Gastroesophageal sphincter (tissue), 3 donors: ENCODE data around the gene CXCL6.

Source experiments
- EP300 ChIP-seq: sonication (generic); formaldehyde crosslinking; IDR thresholded peaks from one replicate; pipeline ENCODE4 v1.6.1; 2017; ENCODE audit warnings: antibody characterized with exemption, mild to moderate bottlenecking
- POLR2A ChIP-seq, 2 donors: fragments of 450-650 bp; IDR thresholded peaks; one replicate each; pipeline ENCODE4 v1.6.1; 2017; ENCODE audit warnings: antibody characterized with exemption in 2 of 2, mild to moderate bottlenecking in 2 of 2, moderate library complexity in 1 of 2
- POLR2AphosphoS5 ChIP-seq: sonication (generic); formaldehyde crosslinking; IDR thresholded peaks from one replicate; pipeline ENCODE4 v1.6.1; 2017; ENCODE audit warnings: antibody characterized with exemption
- TF ChIP-seq, protein P1 (sequence below), 4 experiments: fragments of 200-600 bp in 2 of 4; fragments of 450-650 bp in 2 of 4; sonication (generic) in 1 of 4; IDR thresholded peaks; one replicate each; pipeline ENCODE4 v1.5.1; 2017 to 2019; ENCODE audit warnings: antibody characterized with exemption in 4 of 4, mild to moderate bottlenecking in 2 of 4, moderate library complexity in 2 of 4

DNA sequence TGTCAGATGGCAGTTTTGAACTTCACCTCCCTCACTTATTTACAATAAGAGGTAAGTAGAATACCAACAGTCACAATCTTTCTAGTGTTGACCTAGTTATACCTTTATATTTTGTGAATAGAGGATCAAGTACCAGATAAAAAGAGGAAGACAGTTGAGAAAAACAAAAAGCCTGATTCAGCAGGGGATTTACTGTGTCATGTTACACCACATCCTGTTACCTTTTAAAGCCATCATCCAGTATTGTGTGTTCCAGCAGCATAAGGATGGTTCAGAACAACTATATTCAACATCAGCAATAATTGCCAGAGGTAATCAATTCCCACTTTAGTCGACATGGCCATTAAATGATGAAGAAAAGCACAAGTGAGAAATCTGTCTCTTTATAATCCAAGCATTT lies 21.3 kb upstream of the CXCL6 start:
- TF ChIP-seq EP300 (no peak), POLR2A (IDR thresholded peaks at IDR 0.05) (no peak), POLR2AphosphoS5 (no peak)
- TF ChIP-seq, protein P1, sequence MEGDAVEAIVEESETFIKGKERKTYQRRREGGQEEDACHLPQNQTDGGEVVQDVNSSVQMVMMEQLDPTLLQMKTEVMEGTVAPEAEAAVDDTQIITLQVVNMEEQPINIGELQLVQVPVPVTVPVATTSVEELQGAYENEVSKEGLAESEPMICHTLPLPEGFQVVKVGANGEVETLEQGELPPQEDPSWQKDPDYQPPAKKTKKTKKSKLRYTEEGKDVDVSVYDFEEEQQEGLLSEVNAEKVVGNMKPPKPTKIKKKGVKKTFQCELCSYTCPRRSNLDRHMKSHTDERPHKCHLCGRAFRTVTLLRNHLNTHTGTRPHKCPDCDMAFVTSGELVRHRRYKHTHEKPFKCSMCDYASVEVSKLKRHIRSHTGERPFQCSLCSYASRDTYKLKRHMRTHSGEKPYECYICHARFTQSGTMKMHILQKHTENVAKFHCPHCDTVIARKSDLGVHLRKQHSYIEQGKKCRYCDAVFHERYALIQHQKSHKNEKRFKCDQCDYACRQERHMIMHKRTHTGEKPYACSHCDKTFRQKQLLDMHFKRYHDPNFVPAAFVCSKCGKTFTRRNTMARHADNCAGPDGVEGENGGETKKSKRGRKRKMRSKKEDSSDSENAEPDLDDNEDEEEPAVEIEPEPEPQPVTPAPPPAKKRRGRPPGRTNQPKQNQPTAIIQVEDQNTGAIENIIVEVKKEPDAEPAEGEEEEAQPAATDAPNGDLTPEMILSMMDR (IDR thresholded peaks at IDR 0.05) = no peak
